HepG2 (cell line): ENCODE results near the gene VDR. TPM values are rescaled to one million over a fixed set of nuclear protein-coding genes. Genes with fewer than 3 reads are reported as not detected.
A peak's percentile ranks its signal among the peaks of the same experiment; 100 is the strongest.

ENCODE experiments used
- ATF1 ChIP-seq: IDR thresholded peaks from 2 replicates; pipeline ENCODE4 v1.6.1; 2016; ENCODE audit warnings: mild to moderate bottlenecking, control low read depth
- ATRX ChIP-seq: sonication (generic); formaldehyde crosslinking; IDR thresholded peaks from 2 replicates; pipeline ENCODE4 v1.4.0; 2020; ENCODE audit warnings: missing genetic modification reagents, borderline replicate concordance
- ELF3 ChIP-seq: IDR thresholded peaks from 2 replicates; pipeline ENCODE4 v1.6.1; 2016; ENCODE audit warnings: missing genetic modification reagents, missing compliant biosample characterization
- ESRRA ChIP-seq: sonication (generic); formaldehyde crosslinking; IDR thresholded peaks from 2 replicates; pipeline ENCODE4 v1.5.1; 2020; ENCODE audit warnings: mild to moderate bottlenecking, low read depth, missing genetic modification reagents
- FLYWCH1 ChIP-seq: sonication (generic); formaldehyde crosslinking; IDR thresholded peaks from 2 replicates; pipeline ENCODE4 v1.8.1; 2023; ENCODE audit warnings: mild to moderate bottlenecking, missing genetic modification reagents
- HES4 ChIP-seq: sonication (generic); formaldehyde crosslinking; IDR thresholded peaks from 2 replicates; pipeline ENCODE4 v1.9.0; 2021; ENCODE audit warnings: mild to moderate bottlenecking, missing genetic modification reagents, borderline replicate concordance
- HOXA7 ChIP-seq: sonication (generic); formaldehyde crosslinking; IDR thresholded peaks from 2 replicates; pipeline ENCODE4 v1.8.1; 2022; ENCODE audit warnings: mild to moderate bottlenecking, missing genetic modification reagents, moderate library complexity
- KDM4B ChIP-seq: sonication (generic); formaldehyde crosslinking; IDR thresholded peaks from 2 replicates; pipeline ENCODE4 v1.4.0; 2020; ENCODE audit warnings: missing genetic modification reagents
- KLF13 ChIP-seq: sonication (generic); formaldehyde crosslinking; IDR thresholded peaks from 2 replicates; pipeline ENCODE4 v1.4.0; 2020; ENCODE audit warnings: mild to moderate bottlenecking, missing genetic modification reagents
- KLF15 ChIP-seq: sonication (generic); formaldehyde crosslinking; IDR thresholded peaks from 2 replicates; pipeline ENCODE4 v1.8.1; 2023; ENCODE audit warnings: borderline replicate concordance, mild to moderate bottlenecking, inconsistent platforms, missing genetic modification reagents, mixed read lengths
- MBD4 ChIP-seq: IDR thresholded peaks from 2 replicates; pipeline ENCODE4 v1.6.1; 2012; ENCODE audit warnings: low read length, inconsistent platforms, borderline replicate concordance
- MTA1 ChIP-seq: sonication (generic); formaldehyde crosslinking; IDR thresholded peaks from 2 replicates; pipeline ENCODE4 v1.4.0; 2020; ENCODE audit warnings: missing genetic modification reagents, mild to moderate bottlenecking, borderline replicate concordance
- NFIB ChIP-seq: sonication (generic); formaldehyde crosslinking; IDR thresholded peaks from 2 replicates; pipeline ENCODE4 v1.9.0; 2021; ENCODE audit warnings: missing genetic modification reagents, mild to moderate bottlenecking, borderline replicate concordance
- RAD21 ChIP-seq: fragments of 450-650 bp; formaldehyde crosslinking; IDR thresholded peaks from 2 replicates; pipeline ENCODE4 v1.5.0; 2020; ENCODE audit warnings: mild to moderate bottlenecking
- SMARCC2 ChIP-seq: fragments of 450-650 bp; IDR thresholded peaks from 2 replicates; pipeline ENCODE4 v1.6.1; 2017; ENCODE audit warnings: antibody characterized with exemption, mild to moderate bottlenecking
- SP5 ChIP-seq: IDR thresholded peaks from 2 replicates; pipeline ENCODE4 v1.6.1; 2016; ENCODE audit warnings: low read depth, borderline replicate concordance
- SSRP1 ChIP-seq: IDR thresholded peaks from 2 replicates; pipeline ENCODE4 v1.6.1; 2016; ENCODE audit warnings: control low read depth
- TBP ChIP-seq: sonication (generic); formaldehyde crosslinking; IDR thresholded peaks from 2 replicates; pipeline ENCODE4 v1.5.0; 2020; ENCODE audit warnings: missing genetic modification reagents
- TFDP2 ChIP-seq: sonication (generic); formaldehyde crosslinking; IDR thresholded peaks from 2 replicates; pipeline ENCODE4 v1.4.0; 2020; ENCODE audit warnings: missing genetic modification reagents
- ZBTB33 ChIP-seq: sonication (generic); formaldehyde crosslinking; IDR thresholded peaks from 2 replicates; pipeline ENCODE4 v1.4.0; 2020; ENCODE audit warnings: missing genetic modification reagents
- ZFP36L1 ChIP-seq: sonication (generic); formaldehyde crosslinking; IDR thresholded peaks from 2 replicates; pipeline ENCODE4 v1.8.0; 2022; ENCODE audit warnings: mild to moderate bottlenecking, missing genetic modification reagents, moderate library complexity
- ZFP62 ChIP-seq: sonication (generic); formaldehyde crosslinking; IDR thresholded peaks from 2 replicates; pipeline ENCODE4 v1.4.0; 2020; ENCODE audit warnings: missing genetic modification reagents
- ZNF124 ChIP-seq: sonication (generic); formaldehyde crosslinking; IDR thresholded peaks from 2 replicates; pipeline ENCODE4 v1.4.0; 2020; ENCODE audit warnings: missing genetic modification reagents
- ZNF260 ChIP-seq: sonication (generic); formaldehyde crosslinking; IDR thresholded peaks from 2 replicates; pipeline ENCODE4 v1.4.0; 2020; ENCODE audit warnings: missing genetic modification reagents, low read depth, mild to moderate bottlenecking, borderline replicate concordance
- ZNF30 ChIP-seq: sonication (generic); formaldehyde crosslinking; IDR thresholded peaks from 2 replicates; pipeline ENCODE4 v1.5.0; 2020; ENCODE audit warnings: mild to moderate bottlenecking, missing genetic modification reagents
- ZNF343 ChIP-seq: sonication (generic); formaldehyde crosslinking; IDR thresholded peaks from 2 replicates; pipeline ENCODE4 v1.4.0; 2020; ENCODE audit warnings: mild to moderate bottlenecking, missing genetic modification reagents
- ZNF468 ChIP-seq: sonication (generic); formaldehyde crosslinking; IDR thresholded peaks from 2 replicates; pipeline ENCODE4 v1.8.0; 2022; ENCODE audit warnings: mild to moderate bottlenecking, moderate library complexity, missing genetic modification reagents
- ZNF484 ChIP-seq: sonication (generic); formaldehyde crosslinking; IDR thresholded peaks from 2 replicates; pipeline ENCODE4 v1.5.1; 2020; ENCODE audit warnings: mild to moderate bottlenecking, low read depth, missing genetic modification reagents, borderline replicate concordance
- ZNF546 ChIP-seq: sonication (generic); formaldehyde crosslinking; conservative IDR thresholded peaks from 2 replicates; pipeline ENCODE4 v1.8.1; 2023; ENCODE audit warnings: mild to moderate bottlenecking, missing genetic modification reagents
- ZNF615 ChIP-seq: sonication (generic); formaldehyde crosslinking; IDR thresholded peaks from 2 replicates; pipeline ENCODE4 v1.5.0; 2020; ENCODE audit warnings: mild to moderate bottlenecking, missing genetic modification reagents, borderline replicate concordance
- ZNF691 ChIP-seq: sonication (generic); formaldehyde crosslinking; IDR thresholded peaks from 2 replicates; pipeline ENCODE4 v1.4.0; 2020; ENCODE audit warnings: missing genetic modification reagents, low read depth, mild to moderate bottlenecking, borderline replicate concordance
- ZSCAN22 ChIP-seq: sonication (generic); formaldehyde crosslinking; IDR thresholded peaks from 2 replicates; pipeline ENCODE4 v1.4.0; 2020; ENCODE audit warnings: mild to moderate bottlenecking, missing genetic modification reagents
- polyA plus RNA-seq, 8 experiments: library from polyadenylated mRNA; depleted of rRNA in 3 of 8; stranded (reverse) in 7 of 8; unstranded in 1 of 8; fragments of >200 nt; fragmentation: Illumina TruSeq in 4 of 8; extraction: Trizol in 4 of 8; gene quantifications; 2 replicates each; pipeline versions ENCODE4 v1.2.1 to v1.2.3, GENCODE V29; 2011 to 2016; ENCODE audit warnings: low read depth in 4 of 8, missing spikeins in 1 of 8, mixed read lengths in 1 of 8; ENCODE audit not compliant: insufficient read depth in 1 of 8
- total RNA-seq, 5 experiments: library from RNA; depleted of rRNA; stranded (reverse); fragments of >200 nt; fragmentation: Illumina TruSeq; extraction: Trizol; gene quantifications; 2 replicates each; pipeline ENCODE4 v1.2.3, GENCODE V29; 2016; ENCODE audit warnings: low read depth in 1 of 5

VDR gene
- total and polyA plus RNA-seq, 2 of the 13 experiments (the other 11 are each of a cell fraction or from before 2014, with no cell fraction given) = 0.08 to 0.33 TPM

GRCh38 chr12:47852096-47852571 is 52.7 kb downstream of the VDR start (continued):
- TF ChIP-seq ATRX = no peak
- TF ChIP-seq ZNF546 (CRISPR knock-in tag) = no peak
- no peak for TF ChIP-seq ESRRA
- no peak for TF ChIP-seq ZNF30 (CRISPR knock-in tag)
- no peak for TF ChIP-seq RAD21
- TF ChIP-seq ZFP62 (CRISPR knock-in tag) = no peak
- TF ChIP-seq ZNF343 (CRISPR knock-in tag) = no peak
- TF ChIP-seq KLF15 (CRISPR knock-in tag) = no peak
- no peak for TF ChIP-seq NFIB (CRISPR knock-in tag)
- TF ChIP-seq KDM4B (CRISPR knock-in tag) = no peak
- TF ChIP-seq SP5 = no peak
- TF ChIP-seq ZNF484 = no peak
- peak; percentile 78; the same call in 1 of the 2 replicates for TF ChIP-seq ZNF124 (CRISPR knock-in tag)
- no peak for TF ChIP-seq TBP (CRISPR knock-in tag)
- TF ChIP-seq ZNF691 (CRISPR knock-in tag) = no peak
- no peak for TF ChIP-seq TFDP2 (CRISPR knock-in tag)
- TF ChIP-seq HOXA7 (CRISPR knock-in tag) = no peak
- TF ChIP-seq MTA1 (CRISPR knock-in tag) = no peak
- TF ChIP-seq ZNF260 (CRISPR knock-in tag) = no peak
- no peak for TF ChIP-seq HES4
- peak; percentile 57 for TF ChIP-seq ELF3 (CRISPR knock-in tag)
- TF ChIP-seq MBD4 = no peak
- TF ChIP-seq SMARCC2 = no peak
- no peak for TF ChIP-seq ZNF615 (CRISPR knock-in tag)
- no peak for TF ChIP-seq KLF13 (CRISPR knock-in tag)
- TF ChIP-seq ZFP36L1 (CRISPR knock-in tag) = no peak
- TF ChIP-seq ZBTB33 = no peak
- TF ChIP-seq SSRP1 (CRISPR knock-in tag) = no peak
- no peak for TF ChIP-seq ZNF468
- no peak for TF ChIP-seq ATF1 (CRISPR knock-in tag)
- TF ChIP-seq FLYWCH1 (CRISPR knock-in tag) = no peak
- TF ChIP-seq ZSCAN22 (CRISPR knock-in tag) = no peak
